Measurements from ENCODE around the gene KIF16B. TPM values are rescaled to one million over a fixed set of nuclear protein-coding genes. Genes with fewer than 3 reads are reported as not detected.

Gene KIF16B
- total and polyA plus RNA-seq, 2 experiments from 2014 or later, result 6.5 to 11.1 TPM

DNA sequence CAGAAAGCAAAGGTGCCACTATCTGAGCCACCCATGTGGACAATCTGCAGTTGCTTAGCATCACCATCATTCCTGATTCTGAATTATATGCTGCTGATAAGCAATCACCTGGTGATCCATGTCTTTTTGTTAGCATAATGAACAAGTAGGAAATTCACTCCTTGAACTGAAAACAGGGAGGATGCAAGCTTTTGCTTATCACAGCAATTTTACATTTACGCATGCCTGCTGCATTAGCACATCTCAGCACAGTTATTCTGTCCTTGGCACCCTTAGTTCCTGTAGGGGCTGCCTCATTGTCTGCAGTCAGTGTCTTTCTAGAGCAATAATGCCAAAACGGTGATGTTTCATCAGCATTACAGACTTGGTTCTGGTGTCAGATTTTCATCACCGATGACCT lies 162.6 kb downstream of the KIF16B start:
- H3K27ac Mint-ChIP-seq, result no peak overlapping the region
- no peak for TF ChIP-seq EZH2 (IDR thresholded peaks at IDR 0.05; ENCODE audit: low read depth, unreplicated experiment)
- TF ChIP-seq, protein P1, sequence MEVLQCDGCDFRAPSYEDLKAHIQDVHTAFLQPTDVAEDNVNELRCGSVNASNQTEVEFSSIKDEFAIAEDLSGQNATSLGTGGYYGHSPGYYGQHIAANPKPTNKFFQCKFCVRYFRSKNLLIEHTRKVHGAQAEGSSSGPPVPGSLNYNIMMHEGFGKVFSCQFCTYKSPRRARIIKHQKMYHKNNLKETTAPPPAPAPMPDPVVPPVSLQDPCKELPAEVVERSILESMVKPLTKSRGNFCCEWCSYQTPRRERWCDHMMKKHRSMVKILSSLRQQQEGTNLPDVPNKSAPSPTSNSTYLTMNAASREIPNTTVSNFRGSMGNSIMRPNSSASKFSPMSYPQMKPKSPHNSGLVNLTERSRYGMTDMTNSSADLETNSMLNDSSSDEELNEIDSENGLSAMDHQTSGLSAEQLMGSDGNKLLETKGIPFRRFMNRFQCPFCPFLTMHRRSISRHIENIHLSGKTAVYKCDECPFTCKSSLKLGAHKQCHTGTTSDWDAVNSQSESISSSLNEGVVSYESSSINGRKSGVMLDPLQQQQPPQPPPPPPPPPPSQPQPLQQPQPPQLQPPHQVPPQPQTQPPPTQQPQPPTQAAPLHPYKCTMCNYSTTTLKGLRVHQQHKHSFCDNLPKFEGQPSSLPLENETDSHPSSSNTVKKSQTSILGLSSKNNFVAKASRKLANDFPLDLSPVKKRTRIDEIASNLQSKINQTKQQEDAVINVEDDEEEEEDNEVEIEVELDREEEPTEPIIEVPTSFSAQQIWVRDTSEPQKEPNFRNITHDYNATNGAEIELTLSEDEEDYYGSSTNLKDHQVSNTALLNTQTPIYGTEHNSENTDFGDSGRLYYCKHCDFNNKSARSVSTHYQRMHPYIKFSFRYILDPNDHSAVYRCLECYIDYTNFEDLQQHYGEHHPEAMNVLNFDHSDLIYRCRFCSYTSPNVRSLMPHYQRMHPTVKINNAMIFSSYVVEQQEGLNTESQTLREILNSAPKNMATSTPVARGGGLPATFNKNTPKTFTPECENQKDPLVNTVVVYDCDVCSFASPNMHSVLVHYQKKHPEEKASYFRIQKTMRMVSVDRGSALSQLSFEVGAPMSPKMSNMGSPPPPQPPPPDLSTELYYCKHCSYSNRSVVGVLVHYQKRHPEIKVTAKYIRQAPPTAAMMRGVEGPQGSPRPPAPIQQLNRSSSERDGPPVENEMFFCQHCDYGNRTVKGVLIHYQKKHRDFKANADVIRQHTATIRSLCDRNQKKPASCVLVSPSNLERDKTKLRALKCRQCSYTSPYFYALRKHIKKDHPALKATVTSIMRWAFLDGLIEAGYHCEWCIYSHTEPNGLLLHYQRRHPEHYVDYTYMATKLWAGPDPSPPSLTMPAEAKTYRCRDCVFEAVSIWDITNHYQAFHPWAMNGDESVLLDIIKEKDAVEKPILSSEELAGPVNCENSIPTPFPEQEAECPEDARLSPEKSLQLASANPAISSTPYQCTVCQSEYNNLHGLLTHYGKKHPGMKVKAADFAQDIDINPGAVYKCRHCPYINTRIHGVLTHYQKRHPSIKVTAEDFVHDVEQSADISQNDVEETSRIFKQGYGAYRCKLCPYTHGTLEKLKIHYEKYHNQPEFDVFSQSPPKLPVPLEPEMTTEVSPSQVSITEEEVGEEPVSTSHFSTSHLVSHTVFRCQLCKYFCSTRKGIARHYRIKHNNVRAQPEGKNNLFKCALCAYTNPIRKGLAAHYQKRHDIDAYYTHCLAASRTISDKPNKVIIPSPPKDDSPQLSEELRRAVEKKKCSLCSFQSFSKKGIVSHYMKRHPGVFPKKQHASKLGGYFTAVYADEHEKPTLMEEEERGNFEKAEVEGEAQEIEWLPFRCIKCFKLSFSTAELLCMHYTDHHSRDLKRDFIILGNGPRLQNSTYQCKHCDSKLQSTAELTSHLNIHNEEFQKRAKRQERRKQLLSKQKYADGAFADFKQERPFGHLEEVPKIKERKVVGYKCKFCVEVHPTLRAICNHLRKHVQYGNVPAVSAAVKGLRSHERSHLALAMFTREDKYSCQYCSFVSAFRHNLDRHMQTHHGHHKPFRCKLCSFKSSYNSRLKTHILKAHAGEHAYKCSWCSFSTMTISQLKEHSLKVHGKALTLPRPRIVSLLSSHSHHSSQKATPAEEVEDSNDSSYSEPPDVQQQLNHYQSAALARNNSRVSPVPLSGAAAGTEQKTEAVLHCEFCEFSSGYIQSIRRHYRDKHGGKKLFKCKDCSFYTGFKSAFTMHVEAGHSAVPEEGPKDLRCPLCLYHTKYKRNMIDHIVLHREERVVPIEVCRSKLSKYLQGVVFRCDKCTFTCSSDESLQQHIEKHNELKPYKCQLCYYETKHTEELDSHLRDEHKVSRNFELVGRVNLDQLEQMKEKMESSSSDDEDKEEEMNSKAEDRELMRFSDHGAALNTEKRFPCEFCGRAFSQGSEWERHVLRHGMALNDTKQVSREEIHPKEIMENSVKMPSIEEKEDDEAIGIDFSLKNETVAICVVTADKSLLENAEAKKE (CRISPR knock-in tag; IDR thresholded peaks at IDR 0.05), result no peak
- no peak for TF ChIP-seq CREB1 (CRISPR knock-in tag; IDR thresholded peaks at IDR 0.05; ENCODE audit: low read depth)
- TF ChIP-seq, protein P2, sequence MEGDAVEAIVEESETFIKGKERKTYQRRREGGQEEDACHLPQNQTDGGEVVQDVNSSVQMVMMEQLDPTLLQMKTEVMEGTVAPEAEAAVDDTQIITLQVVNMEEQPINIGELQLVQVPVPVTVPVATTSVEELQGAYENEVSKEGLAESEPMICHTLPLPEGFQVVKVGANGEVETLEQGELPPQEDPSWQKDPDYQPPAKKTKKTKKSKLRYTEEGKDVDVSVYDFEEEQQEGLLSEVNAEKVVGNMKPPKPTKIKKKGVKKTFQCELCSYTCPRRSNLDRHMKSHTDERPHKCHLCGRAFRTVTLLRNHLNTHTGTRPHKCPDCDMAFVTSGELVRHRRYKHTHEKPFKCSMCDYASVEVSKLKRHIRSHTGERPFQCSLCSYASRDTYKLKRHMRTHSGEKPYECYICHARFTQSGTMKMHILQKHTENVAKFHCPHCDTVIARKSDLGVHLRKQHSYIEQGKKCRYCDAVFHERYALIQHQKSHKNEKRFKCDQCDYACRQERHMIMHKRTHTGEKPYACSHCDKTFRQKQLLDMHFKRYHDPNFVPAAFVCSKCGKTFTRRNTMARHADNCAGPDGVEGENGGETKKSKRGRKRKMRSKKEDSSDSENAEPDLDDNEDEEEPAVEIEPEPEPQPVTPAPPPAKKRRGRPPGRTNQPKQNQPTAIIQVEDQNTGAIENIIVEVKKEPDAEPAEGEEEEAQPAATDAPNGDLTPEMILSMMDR (conservative IDR thresholded peaks at IDR 0.05; ENCODE audit: low read depth in 2 of 2), result no peak
- TF ChIP-seq, protein P3, sequence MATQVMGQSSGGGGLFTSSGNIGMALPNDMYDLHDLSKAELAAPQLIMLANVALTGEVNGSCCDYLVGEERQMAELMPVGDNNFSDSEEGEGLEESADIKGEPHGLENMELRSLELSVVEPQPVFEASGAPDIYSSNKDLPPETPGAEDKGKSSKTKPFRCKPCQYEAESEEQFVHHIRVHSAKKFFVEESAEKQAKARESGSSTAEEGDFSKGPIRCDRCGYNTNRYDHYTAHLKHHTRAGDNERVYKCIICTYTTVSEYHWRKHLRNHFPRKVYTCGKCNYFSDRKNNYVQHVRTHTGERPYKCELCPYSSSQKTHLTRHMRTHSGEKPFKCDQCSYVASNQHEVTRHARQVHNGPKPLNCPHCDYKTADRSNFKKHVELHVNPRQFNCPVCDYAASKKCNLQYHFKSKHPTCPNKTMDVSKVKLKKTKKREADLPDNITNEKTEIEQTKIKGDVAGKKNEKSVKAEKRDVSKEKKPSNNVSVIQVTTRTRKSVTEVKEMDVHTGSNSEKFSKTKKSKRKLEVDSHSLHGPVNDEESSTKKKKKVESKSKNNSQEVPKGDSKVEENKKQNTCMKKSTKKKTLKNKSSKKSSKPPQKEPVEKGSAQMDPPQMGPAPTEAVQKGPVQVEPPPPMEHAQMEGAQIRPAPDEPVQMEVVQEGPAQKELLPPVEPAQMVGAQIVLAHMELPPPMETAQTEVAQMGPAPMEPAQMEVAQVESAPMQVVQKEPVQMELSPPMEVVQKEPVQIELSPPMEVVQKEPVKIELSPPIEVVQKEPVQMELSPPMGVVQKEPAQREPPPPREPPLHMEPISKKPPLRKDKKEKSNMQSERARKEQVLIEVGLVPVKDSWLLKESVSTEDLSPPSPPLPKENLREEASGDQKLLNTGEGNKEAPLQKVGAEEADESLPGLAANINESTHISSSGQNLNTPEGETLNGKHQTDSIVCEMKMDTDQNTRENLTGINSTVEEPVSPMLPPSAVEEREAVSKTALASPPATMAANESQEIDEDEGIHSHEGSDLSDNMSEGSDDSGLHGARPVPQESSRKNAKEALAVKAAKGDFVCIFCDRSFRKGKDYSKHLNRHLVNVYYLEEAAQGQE (IDR thresholded peaks at IDR 0.05; ENCODE audit: unreplicated experiment), result no peak
- peaks cover 2% of the 10 kb centered on the region for H3K27me3 Mint-ChIP-seq (ENCODE audit: insufficient read depth, low read depth, poor library complexity)

More for the DNA sequence above, 162.6 kb downstream of the KIF16B start:
- no peak overlapping the region for H3K27ac ChIP-seq (ENCODE audit: low read depth)
- DNase-seq (ENCODE audit: low spot score) (no peak), ATAC-seq (no peak)
- H3K4me3 ChIP-seq, result no peak overlapping the region
- no peaks in the 10 kb centered on the region for H3K27me3 ChIP-seq (ENCODE audit: insufficient read depth)
- Mint-ChIP-seq H3K4me1 (no peaks in the 10 kb centered on the region), H3K4me3 (no peak overlapping the region), H3K36me3 (ENCODE audit: low read depth) (peaks cover 17% of the 10 kb centered on the region; the same call in 2 of the 3 replicates), H3K9me3 (peaks cover 3% of the 10 kb centered on the region; the same call in 1 of the 3 replicates)
- no peaks in the 10 kb centered on the region for H4K20me1 ChIP-seq (replicated peaks; ENCODE audit: insufficient read depth)
- H3K4me2 ChIP-seq, result no peak overlapping the region
- no peak overlapping the region for H2AFZ ChIP-seq
- H3K79me2 ChIP-seq (replicated peaks; ENCODE audit: insufficient read depth), result no peaks in the 10 kb centered on the region
- no peaks in the 10 kb centered on the region for H3K36me3 ChIP-seq (ENCODE audit: insufficient read depth)
- no peaks in the 10 kb centered on the region for H3K4me1 ChIP-seq (ENCODE audit: insufficient read depth)
- H3F3A ChIP-seq (replicated peaks; ENCODE audit: low read depth), result no peaks in the 10 kb centered on the region
- H3K9me2 ChIP-seq (ENCODE audit: insufficient read depth), result no peaks in the 10 kb centered on the region; the same call in 1 of the 2 replicates

Measured in GM23338 (cell line).